GM20000 (cell line): ENCODE measurements around the gene DISP2.

Experiments
- DNase-seq: peaks from one replicate; pipeline ENCODE4 v3.0.0; 2012; ENCODE audit warnings: low spot score
- TF ChIP-seq, protein P1 (sequence below): IDR thresholded peaks from 2 replicates; pipeline ENCODE4 v1.5.1; 2012; ENCODE audit warnings: mild to moderate bottlenecking, control low read depth; ENCODE audit errors: extremely low read depth, missing control alignments

Gene DISP2

DNA sequence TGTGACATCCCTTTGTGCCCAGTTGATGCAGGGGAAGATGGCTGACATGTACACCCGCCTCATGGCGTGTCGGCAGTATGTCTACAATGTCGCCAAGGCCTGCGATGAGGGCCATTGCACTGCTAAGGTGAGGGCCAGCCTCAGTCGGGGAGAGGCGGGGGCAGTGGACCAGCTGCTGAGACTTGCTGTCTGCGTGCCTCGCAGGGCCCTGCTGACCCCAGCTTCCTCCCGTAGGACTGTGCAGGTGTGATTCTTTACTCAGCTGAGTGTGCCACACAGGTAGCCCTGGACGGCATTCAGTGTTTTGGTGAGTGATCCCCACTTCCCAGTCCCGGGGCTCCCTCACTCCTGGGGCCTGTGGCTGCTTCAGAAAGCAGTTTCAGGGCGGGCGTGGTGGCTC lies 58.0 kb downstream of the DISP2 start:
- TF ChIP-seq, protein P1, sequence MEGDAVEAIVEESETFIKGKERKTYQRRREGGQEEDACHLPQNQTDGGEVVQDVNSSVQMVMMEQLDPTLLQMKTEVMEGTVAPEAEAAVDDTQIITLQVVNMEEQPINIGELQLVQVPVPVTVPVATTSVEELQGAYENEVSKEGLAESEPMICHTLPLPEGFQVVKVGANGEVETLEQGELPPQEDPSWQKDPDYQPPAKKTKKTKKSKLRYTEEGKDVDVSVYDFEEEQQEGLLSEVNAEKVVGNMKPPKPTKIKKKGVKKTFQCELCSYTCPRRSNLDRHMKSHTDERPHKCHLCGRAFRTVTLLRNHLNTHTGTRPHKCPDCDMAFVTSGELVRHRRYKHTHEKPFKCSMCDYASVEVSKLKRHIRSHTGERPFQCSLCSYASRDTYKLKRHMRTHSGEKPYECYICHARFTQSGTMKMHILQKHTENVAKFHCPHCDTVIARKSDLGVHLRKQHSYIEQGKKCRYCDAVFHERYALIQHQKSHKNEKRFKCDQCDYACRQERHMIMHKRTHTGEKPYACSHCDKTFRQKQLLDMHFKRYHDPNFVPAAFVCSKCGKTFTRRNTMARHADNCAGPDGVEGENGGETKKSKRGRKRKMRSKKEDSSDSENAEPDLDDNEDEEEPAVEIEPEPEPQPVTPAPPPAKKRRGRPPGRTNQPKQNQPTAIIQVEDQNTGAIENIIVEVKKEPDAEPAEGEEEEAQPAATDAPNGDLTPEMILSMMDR, result no peak
- no peak for DNase-seq

- no peak for DNase-seq
- TF ChIP-seq, protein P1, result no peak
Measured at GRCh38 chr15:40418126-40418525, 60.1 kb downstream of the DISP2 start.

DNA sequence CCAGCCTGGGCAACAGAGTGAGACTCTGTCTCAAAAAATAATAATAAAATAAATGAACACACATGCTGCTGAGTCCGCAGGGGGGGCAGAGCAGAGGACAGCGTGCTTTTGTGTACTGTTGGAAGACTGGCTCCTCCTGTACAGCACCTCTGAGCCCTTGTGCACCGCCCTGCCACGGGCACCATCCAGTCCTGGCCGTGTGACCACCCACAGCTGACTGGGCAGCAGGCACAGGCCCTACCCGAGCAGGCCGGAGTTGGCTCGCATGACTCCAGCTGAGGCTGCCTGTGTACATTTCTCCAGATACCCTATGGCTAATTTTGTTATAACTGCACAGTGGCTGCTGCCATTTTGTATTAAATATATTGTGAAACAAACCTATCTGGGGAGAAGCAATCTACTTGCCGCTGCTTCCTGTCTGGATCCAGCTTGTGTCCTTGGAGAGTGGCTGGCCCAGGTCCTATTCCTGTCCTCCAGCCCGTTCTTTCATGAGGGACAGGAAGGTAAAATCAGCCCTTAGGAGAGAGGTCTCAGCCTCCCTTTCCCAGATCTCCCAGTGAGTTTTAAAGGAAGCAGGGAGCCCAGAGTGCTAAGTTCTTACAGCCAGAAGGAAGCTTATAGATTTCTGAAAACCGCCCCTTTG lies 62.2 kb downstream of the DISP2 start:
- TF ChIP-seq, protein P1, result no peak
- no peak for DNase-seq

- no peak for DNase-seq
- TF ChIP-seq, protein P1, result no peak
Measured at GRCh38 chr15:40420793-40421192, 62.8 kb downstream of the DISP2 start.

DNA sequence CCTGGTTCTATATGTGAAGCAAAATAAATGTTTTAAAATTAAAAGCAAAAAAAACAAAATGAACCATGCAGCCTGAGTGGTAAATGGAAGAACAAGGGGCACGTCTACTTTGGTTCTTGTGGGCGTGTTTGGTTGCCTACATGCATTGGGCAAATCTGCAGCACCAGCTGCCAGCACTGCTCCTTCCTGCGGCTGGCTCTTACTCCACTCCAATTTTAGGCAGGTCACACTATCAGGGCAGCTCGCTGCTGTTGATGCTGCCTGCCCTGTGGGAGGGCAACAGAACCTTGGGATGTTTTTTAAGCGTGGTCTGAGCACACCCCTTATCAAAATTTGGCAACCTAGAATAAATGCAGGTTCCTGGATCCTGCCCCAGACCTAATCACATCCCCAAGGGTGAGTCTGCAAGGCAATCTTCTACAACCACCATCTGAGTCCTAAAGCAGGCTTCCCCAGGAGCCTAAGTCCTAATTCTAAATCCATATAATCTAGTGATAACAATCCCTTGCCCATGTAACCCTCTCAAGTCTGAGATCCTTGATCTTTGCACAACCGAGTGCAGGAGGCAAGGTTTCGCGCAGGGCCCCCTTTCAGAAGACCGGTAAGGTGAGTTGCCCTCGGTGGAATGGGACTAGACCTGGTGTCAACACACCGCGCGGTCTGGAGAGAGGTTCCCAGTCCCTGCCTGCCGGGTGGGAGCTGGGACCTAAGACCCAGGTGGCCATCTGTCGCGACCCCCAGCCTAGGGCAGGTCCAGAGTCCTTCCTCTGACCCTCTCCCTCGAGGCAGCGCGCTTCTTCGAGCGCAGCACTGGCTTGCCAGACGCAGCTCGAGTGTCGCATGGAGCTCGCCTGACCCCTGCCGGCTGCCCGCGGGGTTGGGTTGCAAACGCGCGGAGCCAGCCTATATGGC lies 63.5 kb downstream of the DISP2 start:
- TF ChIP-seq, protein P1, result peak; percentile 86
- peak; percentile 84 for DNase-seq

GRCh38 chr15:40424483-40425115 lies 66.6 kb downstream of the DISP2 start:
- DNase-seq, result no peak
- TF ChIP-seq, protein P1, result no peak

- TF ChIP-seq, protein P1, result no peak
- no peak for DNase-seq
Measured at GRCh38 chr15:40425681-40426080, 67.7 kb downstream of the DISP2 start.
